ENCODE measurements around the gene ACSBG1.

ACSBG1 gene

GRCh38 chr15:78242128-78242527 lies 7.8 kb upstream of the ACSBG1 start:
- H3K36me3 ChIP-seq (ENCODE audit: control insufficient read depth in 5 of 5, insufficient read depth in 5 of 5, low read length in 5 of 5): no peaks in the 10 kb centered on the region
- no peaks in the 10 kb centered on the region for H3K9me3 ChIP-seq (ENCODE audit: control insufficient read depth in 5 of 5, low read length in 5 of 5)
- H3K27ac ChIP-seq (ENCODE audit: low read depth, low read length): no peak overlapping the region
- H3K9ac ChIP-seq (ENCODE audit: low read length in 5 of 5): no peak overlapping the region
- no peaks in the 10 kb centered on the region for H3K27me3 ChIP-seq (ENCODE audit: control insufficient read depth in 5 of 5, insufficient read depth in 4 of 5, low read length in 5 of 5)
- H3K4me1 ChIP-seq (ENCODE audit: control insufficient read depth in 5 of 5, insufficient read depth in 5 of 5, low read length in 5 of 5): peaks cover 0 to 9% (median 6%) of the 10 kb centered on the region in 5 donors
- no peak overlapping the region for H3K4me3 ChIP-seq (ENCODE audit: low read depth in 1 of 5, low read length in 5 of 5)

- H3K36me3 ChIP-seq (ENCODE audit: control insufficient read depth in 5 of 5, insufficient read depth in 5 of 5, low read length in 5 of 5): no peaks in the 10 kb centered on the region
- H3K4me3 ChIP-seq (ENCODE audit: low read depth in 1 of 5, low read length in 5 of 5): no peak overlapping the region
- H3K4me1 ChIP-seq (ENCODE audit: control insufficient read depth in 5 of 5, insufficient read depth in 5 of 5, low read length in 5 of 5): peaks cover 0 to 9% (median 6%) of the 10 kb centered on the region in 5 donors
- H3K27me3 ChIP-seq (ENCODE audit: control insufficient read depth in 5 of 5, insufficient read depth in 4 of 5, low read length in 5 of 5): no peaks in the 10 kb centered on the region
- H3K27ac ChIP-seq (ENCODE audit: low read depth, low read length): no peak overlapping the region
- no peaks in the 10 kb centered on the region for H3K9me3 ChIP-seq (ENCODE audit: control insufficient read depth in 5 of 5, low read length in 5 of 5)
- H3K9ac ChIP-seq (ENCODE audit: low read length in 5 of 5): no peak overlapping the region
These were observed 6.7 kb upstream of the ACSBG1 start for GRCh38 chr15:78241017-78241416.

- Histone ChIP-seq H3K9me3 (ENCODE audit: control insufficient read depth in 5 of 5, low read length in 5 of 5) (no peaks in the 10 kb centered on the region), H3K4me3 (ENCODE audit: low read depth in 1 of 5, low read length in 5 of 5) (no peak overlapping the region), H3K27me3 (ENCODE audit: control insufficient read depth in 5 of 5, insufficient read depth in 4 of 5, low read length in 5 of 5) (peaks cover 0 to 4% (median 0%) of the 10 kb centered on the region in 5 donors), H3K9ac (ENCODE audit: low read length in 5 of 5) (no peak overlapping the region), H3K36me3 (ENCODE audit: control insufficient read depth in 5 of 5, insufficient read depth in 5 of 5, low read length in 5 of 5) (no peaks in the 10 kb centered on the region), H3K27ac (ENCODE audit: low read depth, low read length) (no peak overlapping the region), H3K4me1 (ENCODE audit: control insufficient read depth in 5 of 5, insufficient read depth in 5 of 5, low read length in 5 of 5) (peaks cover 0 to 9% (median 6%) of the 10 kb centered on the region in 5 donors)
These were observed 5.4 kb upstream of the ACSBG1 start for GRCh38 chr15:78239811-78240210.

- H3K4me3 ChIP-seq (ENCODE audit: low read depth in 1 of 5, low read length in 5 of 5): no peak overlapping the region
- no peak overlapping the region for H3K9ac ChIP-seq (ENCODE audit: low read length in 5 of 5)
- H3K36me3 ChIP-seq (ENCODE audit: control insufficient read depth in 5 of 5, insufficient read depth in 5 of 5, low read length in 5 of 5): no peaks in the 10 kb centered on the region
- H3K27me3 ChIP-seq (ENCODE audit: control insufficient read depth in 5 of 5, insufficient read depth in 4 of 5, low read length in 5 of 5): peaks cover 0 to 6% (median 3%) of the 10 kb centered on the region in 5 donors
- H3K27ac ChIP-seq (ENCODE audit: low read depth, low read length): no peak overlapping the region
- no peaks in the 10 kb centered on the region for H3K4me1 ChIP-seq (ENCODE audit: control insufficient read depth in 5 of 5, insufficient read depth in 5 of 5, low read length in 5 of 5)
- no peaks in the 10 kb centered on the region for H3K9me3 ChIP-seq (ENCODE audit: control insufficient read depth in 5 of 5, low read length in 5 of 5)
These were observed 2.8 kb upstream of the ACSBG1 start for GRCh38 chr15:78237146-78237545.

- Histone ChIP-seq H3K4me1 (ENCODE audit: control insufficient read depth in 5 of 5, insufficient read depth in 5 of 5, low read length in 5 of 5) (no peaks in the 10 kb centered on the region), H3K36me3 (ENCODE audit: control insufficient read depth in 5 of 5, insufficient read depth in 5 of 5, low read length in 5 of 5) (no peaks in the 10 kb centered on the region), H3K27me3 (ENCODE audit: control insufficient read depth in 5 of 5, insufficient read depth in 4 of 5, low read length in 5 of 5) (peaks cover 0 to 6% (median 3%) of the 10 kb centered on the region in 5 donors), H3K9me3 (ENCODE audit: control insufficient read depth in 5 of 5, low read length in 5 of 5) (no peaks in the 10 kb centered on the region), H3K4me3 (ENCODE audit: low read depth in 1 of 5, low read length in 5 of 5) (no peak overlapping the region), H3K27ac (ENCODE audit: low read depth, low read length) (no peak overlapping the region), H3K9ac (ENCODE audit: low read length in 5 of 5) (no peak overlapping the region)
These were observed 2.1 kb upstream of the ACSBG1 start for GRCh38 chr15:78236491-78236890.

GRCh38 chr15:78233496-78233895 lies 869 bp downstream of the ACSBG1 start:
- H3K27me3 ChIP-seq (ENCODE audit: control insufficient read depth in 5 of 5, insufficient read depth in 4 of 5, low read length in 5 of 5): peaks cover 0 to 6% (median 3%) of the 10 kb centered on the region in 5 donors
- no peak overlapping the region for H3K4me3 ChIP-seq (ENCODE audit: low read depth in 1 of 5, low read length in 5 of 5)
- no peaks in the 10 kb centered on the region for H3K4me1 ChIP-seq (ENCODE audit: control insufficient read depth in 5 of 5, insufficient read depth in 5 of 5, low read length in 5 of 5)
- H3K36me3 ChIP-seq (ENCODE audit: control insufficient read depth in 5 of 5, insufficient read depth in 5 of 5, low read length in 5 of 5): no peaks in the 10 kb centered on the region
- H3K27ac ChIP-seq (ENCODE audit: low read depth, low read length): no peak overlapping the region
- H3K9ac ChIP-seq (ENCODE audit: low read length in 5 of 5): no peak overlapping the region
- H3K9me3 ChIP-seq (ENCODE audit: control insufficient read depth in 5 of 5, low read length in 5 of 5): no peaks in the 10 kb centered on the region

- Histone ChIP-seq H3K27ac (ENCODE audit: low read depth, low read length) (no peak overlapping the region), H3K4me3 (ENCODE audit: low read depth in 1 of 5, low read length in 5 of 5) (no peak overlapping the region), H3K27me3 (ENCODE audit: control insufficient read depth in 5 of 5, insufficient read depth in 4 of 5, low read length in 5 of 5) (peaks cover 0 to 6% (median 3%) of the 10 kb centered on the region in 5 donors), H3K9me3 (ENCODE audit: control insufficient read depth in 5 of 5, low read length in 5 of 5) (no peaks in the 10 kb centered on the region), H3K36me3 (ENCODE audit: control insufficient read depth in 5 of 5, insufficient read depth in 5 of 5, low read length in 5 of 5) (no peaks in the 10 kb centered on the region), H3K9ac (ENCODE audit: low read length in 5 of 5) (no peak overlapping the region), H3K4me1 (ENCODE audit: control insufficient read depth in 5 of 5, insufficient read depth in 5 of 5, low read length in 5 of 5) (no peaks in the 10 kb centered on the region)
These were observed 1.4 kb downstream of the ACSBG1 start for GRCh38 chr15:78232951-78233350.

GRCh38 chr15:78229431-78230406 lies 4.6 kb downstream of the ACSBG1 start:
- H3K9me3 ChIP-seq (ENCODE audit: control insufficient read depth in 5 of 5, low read length in 5 of 5): no peaks in the 10 kb centered on the region
- H3K9ac ChIP-seq (ENCODE audit: low read length in 5 of 5): no peak overlapping the region
- peaks cover 0 to 3% (median under 1%) of the 10 kb centered on the region in 5 donors for H3K27me3 ChIP-seq (ENCODE audit: control insufficient read depth in 5 of 5, insufficient read depth in 4 of 5, low read length in 5 of 5)
- H3K4me1 ChIP-seq (ENCODE audit: control insufficient read depth in 5 of 5, insufficient read depth in 5 of 5, low read length in 5 of 5): no peaks in the 10 kb centered on the region
- no peak overlapping the region for H3K27ac ChIP-seq (ENCODE audit: low read depth, low read length)
- H3K4me3 ChIP-seq (ENCODE audit: low read depth in 1 of 5, low read length in 5 of 5): no peak overlapping the region
- no peaks in the 10 kb centered on the region for H3K36me3 ChIP-seq (ENCODE audit: control insufficient read depth in 5 of 5, insufficient read depth in 5 of 5, low read length in 5 of 5)

GRCh38 chr15:78228356-78228996 lies 5.9 kb downstream of the ACSBG1 start:
- Histone ChIP-seq H3K9ac (ENCODE audit: low read length in 5 of 5) (no peak overlapping the region), H3K4me3 (ENCODE audit: low read depth in 1 of 5, low read length in 5 of 5) (no peak overlapping the region), H3K27ac (ENCODE audit: low read depth, low read length) (no peak overlapping the region), H3K27me3 (ENCODE audit: control insufficient read depth in 5 of 5, insufficient read depth in 4 of 5, low read length in 5 of 5) (no peaks in the 10 kb centered on the region), H3K4me1 (ENCODE audit: control insufficient read depth in 5 of 5, insufficient read depth in 5 of 5, low read length in 5 of 5) (no peaks in the 10 kb centered on the region), H3K9me3 (ENCODE audit: control insufficient read depth in 5 of 5, low read length in 5 of 5) (no peaks in the 10 kb centered on the region), H3K36me3 (ENCODE audit: control insufficient read depth in 5 of 5, insufficient read depth in 5 of 5, low read length in 5 of 5) (no peaks in the 10 kb centered on the region)

All from subcutaneous abdominal adipose tissue (tissue), 5 donors.